GM18508 (cell line): ENCODE measurements around the gene SGK1.

Experiments
- ATAC-seq: cut with Tn5 transposase; IDR thresholded peaks from one replicate; pipeline ENCODE4 v1.9.1; 2021; ENCODE audit warnings: moderate number of reproducible peaks; ENCODE audit not compliant: insufficient read depth, unreplicated experiment

SGK1 gene

DNA sequence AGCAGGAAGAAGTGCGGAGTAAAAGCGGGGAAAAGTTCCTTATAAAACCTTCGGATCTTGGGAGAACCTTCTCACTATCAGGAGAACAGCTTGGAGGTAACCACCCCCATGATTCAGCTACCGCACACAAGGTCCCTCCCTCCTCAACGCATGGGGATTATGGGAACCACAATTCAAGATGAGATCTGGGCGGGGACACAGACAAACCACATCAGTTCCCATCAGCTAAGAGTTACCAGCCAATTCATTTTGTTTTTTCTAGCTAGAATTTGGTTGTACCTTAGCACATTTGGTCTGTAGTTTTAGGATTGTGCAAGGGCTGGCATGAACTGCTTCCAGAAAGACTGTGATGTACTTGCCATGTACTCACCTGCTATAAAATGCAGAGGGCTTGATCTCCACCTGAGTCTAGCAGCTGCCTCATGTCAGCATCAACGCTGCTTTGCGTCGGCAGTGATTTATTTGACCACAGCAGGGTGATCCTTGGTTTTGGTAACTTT is 170.8 kb downstream of the SGK1 start:
- no peak for ATAC-seq

GRCh38 chr6:134146268-134147033 is 171.5 kb downstream of the SGK1 start:
- no peak for ATAC-seq

DNA sequence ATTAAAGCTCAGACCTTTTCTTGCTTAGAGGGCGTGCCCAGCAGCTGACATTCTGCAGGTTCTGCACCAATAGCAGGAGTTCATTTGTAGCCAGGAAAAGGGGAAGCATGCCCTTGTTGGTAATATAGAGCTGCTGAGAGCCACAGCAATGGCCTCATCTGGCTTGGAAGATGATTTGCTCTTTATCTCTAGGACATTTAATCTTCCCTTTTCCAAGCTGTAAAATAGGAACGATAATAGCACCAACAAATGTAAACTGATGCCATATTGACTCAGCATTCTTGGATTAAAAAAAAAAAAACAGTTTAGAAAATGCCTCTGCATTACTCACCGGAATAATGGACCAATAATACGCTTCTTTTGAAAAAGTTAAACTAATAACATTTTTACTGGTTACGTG is 172.1 kb downstream of the SGK1 start:
- no peak for ATAC-seq

DNA sequence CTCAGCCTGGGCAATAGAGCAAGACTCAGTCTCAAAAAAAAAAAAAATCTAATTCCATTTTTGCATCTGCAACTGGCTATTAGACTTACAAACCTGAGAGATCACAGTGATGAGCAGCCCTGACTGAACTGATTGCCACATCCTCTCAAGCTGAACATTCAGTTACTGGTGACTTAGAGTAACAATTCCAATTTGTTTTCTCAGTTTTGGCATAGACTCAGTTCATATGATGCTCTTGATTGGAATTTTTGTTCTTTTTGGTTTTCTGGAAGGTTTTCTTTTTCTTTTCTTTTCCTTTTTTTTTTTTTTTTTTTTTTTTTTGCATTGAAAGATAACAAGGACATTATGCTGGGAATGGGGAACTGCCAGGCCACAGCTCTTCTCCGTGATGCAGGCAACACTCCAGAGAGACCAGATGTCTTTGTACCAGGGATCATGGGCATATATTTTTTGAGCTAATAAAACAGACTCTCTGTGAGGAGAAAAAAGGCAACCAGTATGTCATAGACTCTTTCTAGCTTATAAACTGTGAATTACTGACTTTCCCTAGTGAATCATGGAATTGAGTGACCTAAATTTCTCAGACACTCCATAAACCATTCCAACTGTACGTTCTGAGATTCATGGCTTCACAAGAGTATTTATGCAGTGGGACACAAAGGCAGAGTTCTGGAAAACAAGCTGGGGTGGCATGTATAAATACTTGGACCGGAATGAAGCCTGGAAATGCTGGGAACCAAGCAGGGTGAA is 179.5 kb downstream of the SGK1 start:
- ATAC-seq: no peak

DNA sequence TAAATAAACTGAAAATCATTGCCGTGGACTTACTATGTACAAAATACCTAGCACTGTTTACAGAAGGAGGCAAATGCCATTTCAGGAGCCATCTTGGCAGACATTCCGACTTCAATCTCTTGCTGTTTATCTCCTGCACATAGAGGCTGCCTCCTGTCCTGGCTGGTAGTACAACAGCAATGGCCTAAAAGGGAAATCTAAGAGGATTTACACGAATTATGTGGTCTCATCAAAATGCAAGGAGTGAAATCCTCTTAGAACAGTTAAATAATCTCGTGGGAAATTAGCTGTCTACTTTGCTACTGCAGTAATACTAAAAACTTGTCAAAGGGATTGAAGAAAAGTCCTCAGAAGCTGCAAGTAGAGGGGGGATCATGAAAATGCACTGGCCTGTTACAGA is 183.3 kb downstream of the SGK1 start:
- no peak for ATAC-seq

DNA sequence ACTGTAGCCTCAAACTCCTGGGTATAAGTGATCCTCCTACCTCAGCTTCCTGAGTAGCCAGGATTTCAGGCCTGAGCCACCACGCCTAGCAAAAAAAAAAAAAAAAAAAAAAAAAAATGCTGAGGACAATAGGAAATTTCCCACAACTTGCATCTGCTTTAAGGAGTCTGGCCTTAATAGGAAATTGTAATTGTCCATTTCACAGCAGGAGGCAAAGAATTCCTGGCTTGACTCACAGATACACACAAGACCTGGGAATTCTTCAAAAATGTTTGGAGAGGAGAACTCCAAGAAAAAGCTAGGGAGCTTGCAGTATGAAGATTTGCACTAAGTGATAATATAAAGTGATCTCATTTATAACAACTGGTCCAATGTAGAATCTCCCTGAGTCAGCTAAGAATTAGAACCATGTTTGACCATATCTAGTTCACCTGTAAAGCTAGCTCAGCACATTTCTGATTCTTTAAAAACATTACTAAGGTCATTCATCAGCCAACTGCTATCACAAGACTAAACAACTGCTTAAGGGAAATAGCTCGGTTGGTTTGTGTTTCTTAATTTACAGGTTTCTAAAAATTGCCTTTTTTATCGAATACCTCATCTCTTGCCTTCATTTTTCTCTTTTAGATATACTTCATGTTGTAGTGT is 185.3 kb downstream of the SGK1 start:
- no peak for ATAC-seq

- no peak for ATAC-seq
Measured at GRCh38 chr6:134131530-134132139, 186.3 kb downstream of the SGK1 start.

- ATAC-seq: no peak
Measured at GRCh38 chr6:134128146-134128545, 189.8 kb downstream of the SGK1 start.

- no peak for ATAC-seq
Measured at GRCh38 chr6:134123666-134124208, 194.2 kb downstream of the SGK1 start.

- no peak for ATAC-seq
Measured at GRCh38 chr6:134122775-134123174, 195.1 kb downstream of the SGK1 start.

GRCh38 chr6:134119486-134119885 is 198.4 kb downstream of the SGK1 start:
- no peak for ATAC-seq
